ENCODE data around the gene ZSWIM4. TPM values are rescaled to one million over a fixed set of nuclear protein-coding genes. Genes with fewer than 3 reads are reported as not detected.
"Not testable (repeated sequence)": the region's sequence is repeated elsewhere in the genome, so short reads cannot be mapped to it uniquely, and the experiment has no call there.

Gene ZSWIM4
- total RNA-seq, 1 donor, result 9.0 TPM

GRCh38 chr19:13774217-13775191, 20.7 kb upstream of the ZSWIM4 start, which contains the start of gene C19orf53:
Gene C19orf53, plus strand, starts transcription at chr19:13774456. Its CDS starts 22 bp downstream, at chr19:13774478.
- peak within 1 kb of the TSS; percentile 86 for H2AFZ ChIP-seq (ENCODE audit: low read length)
- H3K4me3 ChIP-seq (ENCODE audit: insufficient read depth, low read length), result peak within 1 kb of the TSS; percentile 98
- peak within 1 kb of the TSS; percentile 97 for H3K27ac ChIP-seq (ENCODE audit: low read depth, low read length)
- TF ChIP-seq, protein P1, sequence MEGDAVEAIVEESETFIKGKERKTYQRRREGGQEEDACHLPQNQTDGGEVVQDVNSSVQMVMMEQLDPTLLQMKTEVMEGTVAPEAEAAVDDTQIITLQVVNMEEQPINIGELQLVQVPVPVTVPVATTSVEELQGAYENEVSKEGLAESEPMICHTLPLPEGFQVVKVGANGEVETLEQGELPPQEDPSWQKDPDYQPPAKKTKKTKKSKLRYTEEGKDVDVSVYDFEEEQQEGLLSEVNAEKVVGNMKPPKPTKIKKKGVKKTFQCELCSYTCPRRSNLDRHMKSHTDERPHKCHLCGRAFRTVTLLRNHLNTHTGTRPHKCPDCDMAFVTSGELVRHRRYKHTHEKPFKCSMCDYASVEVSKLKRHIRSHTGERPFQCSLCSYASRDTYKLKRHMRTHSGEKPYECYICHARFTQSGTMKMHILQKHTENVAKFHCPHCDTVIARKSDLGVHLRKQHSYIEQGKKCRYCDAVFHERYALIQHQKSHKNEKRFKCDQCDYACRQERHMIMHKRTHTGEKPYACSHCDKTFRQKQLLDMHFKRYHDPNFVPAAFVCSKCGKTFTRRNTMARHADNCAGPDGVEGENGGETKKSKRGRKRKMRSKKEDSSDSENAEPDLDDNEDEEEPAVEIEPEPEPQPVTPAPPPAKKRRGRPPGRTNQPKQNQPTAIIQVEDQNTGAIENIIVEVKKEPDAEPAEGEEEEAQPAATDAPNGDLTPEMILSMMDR (IDR thresholded peaks at IDR 0.05; ENCODE audit: extremely low read depth, low read depth, low read length), result no peak
- H3K27me3 ChIP-seq (ENCODE audit: insufficient read depth, low read length), result no peaks in the 10 kb centered on the region
- peaks cover 49% of the 10 kb centered on the region for H3K36me3 ChIP-seq (ENCODE audit: insufficient read depth, low read length)
- peaks cover 12% of the 10 kb centered on the region for H4K20me1 ChIP-seq (ENCODE audit: insufficient read depth, low read length)
- no peaks in the 10 kb centered on the region for H3K9me3 ChIP-seq (ENCODE audit: low read depth, low read length)
- peaks cover 15% of the 10 kb centered on the region for H3K4me1 ChIP-seq (ENCODE audit: insufficient read depth, low read length)
- peak; percentile 99 for DNase-seq (ENCODE audit: insufficient read length, low spot score, missing footprints)
- H3K4me2 ChIP-seq (ENCODE audit: insufficient read depth, low read length), result peak within 1 kb of the TSS; percentile 99
- H3K79me2 ChIP-seq (ENCODE audit: insufficient read depth, low read length), result peaks cover 32% of the 10 kb centered on the region

DNA sequence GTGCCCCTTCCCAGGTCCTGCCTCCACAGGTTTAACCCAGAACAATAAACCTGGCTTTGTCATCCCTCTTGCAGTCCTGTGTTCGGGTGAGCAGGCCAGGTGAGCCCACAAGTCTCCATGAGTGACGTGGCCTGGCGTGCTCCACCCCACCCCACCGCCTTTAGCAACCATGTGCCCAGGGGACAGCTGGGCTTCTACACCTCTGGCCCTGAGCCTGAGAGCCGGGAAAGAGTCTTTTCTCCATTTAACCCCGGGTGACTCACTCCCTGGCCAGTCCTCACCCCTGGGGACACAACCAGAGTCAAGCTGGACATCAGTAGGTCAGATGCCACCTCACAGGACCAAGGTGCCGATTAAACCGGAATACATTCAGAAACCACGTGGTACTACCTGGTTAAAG, 16.8 kb upstream of the ZSWIM4 start:
- Histone ChIP-seq H2AFZ (ENCODE audit: low read length) (no peak overlapping the region), H3K36me3 (ENCODE audit: insufficient read depth, low read length) (peaks cover 31% of the 10 kb centered on the region), H3K79me2 (ENCODE audit: insufficient read depth, low read length) (peaks cover 32% of the 10 kb centered on the region)

DNA sequence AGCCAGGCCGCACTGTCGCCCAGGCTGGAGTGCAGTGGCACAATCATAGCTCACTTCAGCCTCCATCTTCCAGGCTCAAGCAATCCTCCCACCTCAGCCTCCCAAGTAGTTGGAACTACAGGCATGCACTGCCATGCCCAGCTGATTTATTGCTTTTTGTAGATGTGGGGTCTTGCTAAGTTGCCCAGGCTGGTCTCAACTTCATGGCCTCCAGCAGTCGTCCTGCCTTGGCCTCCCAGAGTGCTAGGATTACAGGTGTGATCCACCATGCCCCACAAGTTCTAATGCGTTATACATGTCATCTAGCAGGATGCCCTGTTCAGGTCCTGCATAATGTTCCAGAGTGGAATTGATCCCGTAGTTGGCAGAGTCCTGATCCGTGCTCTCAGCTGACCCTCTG, 16.4 kb upstream of the ZSWIM4 start:
- Histone ChIP-seq H3K4me2 (ENCODE audit: insufficient read depth, low read length) (no peak overlapping the region), H2AFZ (ENCODE audit: low read length) (no peak overlapping the region), H3K9me3 (ENCODE audit: low read depth, low read length) (no peaks in the 10 kb centered on the region), H3K27me3 (ENCODE audit: insufficient read depth, low read length) (no peaks in the 10 kb centered on the region), H3K36me3 (ENCODE audit: insufficient read depth, low read length) (peaks cover 31% of the 10 kb centered on the region), H4K20me1 (ENCODE audit: insufficient read depth, low read length) (peaks cover 12% of the 10 kb centered on the region), H3K4me3 (ENCODE audit: insufficient read depth, low read length) (no peak overlapping the region), H3K4me1 (ENCODE audit: insufficient read depth, low read length) (peaks cover 22% of the 10 kb centered on the region), H3K79me2 (ENCODE audit: insufficient read depth, low read length) (peaks cover 32% of the 10 kb centered on the region), H3K27ac (ENCODE audit: low read depth, low read length) (no peak overlapping the region)
- TF ChIP-seq, protein P1 (IDR thresholded peaks at IDR 0.05; ENCODE audit: extremely low read depth, low read depth, low read length), result no peak
- DNase-seq (ENCODE audit: insufficient read length, low spot score, missing footprints), result no peak

More for the DNA sequence above, 16.8 kb upstream of the ZSWIM4 start:
- Histone ChIP-seq H3K27me3 (ENCODE audit: insufficient read depth, low read length) (no peaks in the 10 kb centered on the region), H3K9me3 (ENCODE audit: low read depth, low read length) (no peaks in the 10 kb centered on the region), H3K4me2 (ENCODE audit: insufficient read depth, low read length) (no peak overlapping the region), H4K20me1 (ENCODE audit: insufficient read depth, low read length) (peaks cover 12% of the 10 kb centered on the region), H3K27ac (ENCODE audit: low read depth, low read length) (no peak overlapping the region), H3K4me3 (ENCODE audit: insufficient read depth, low read length) (no peak overlapping the region), H3K4me1 (ENCODE audit: insufficient read depth, low read length) (peaks cover 27% of the 10 kb centered on the region)
- TF ChIP-seq, protein P1 (IDR thresholded peaks at IDR 0.05; ENCODE audit: extremely low read depth, low read depth, low read length), result no peak
- DNase-seq (ENCODE audit: insufficient read length, low spot score, missing footprints), result no peak

DNA sequence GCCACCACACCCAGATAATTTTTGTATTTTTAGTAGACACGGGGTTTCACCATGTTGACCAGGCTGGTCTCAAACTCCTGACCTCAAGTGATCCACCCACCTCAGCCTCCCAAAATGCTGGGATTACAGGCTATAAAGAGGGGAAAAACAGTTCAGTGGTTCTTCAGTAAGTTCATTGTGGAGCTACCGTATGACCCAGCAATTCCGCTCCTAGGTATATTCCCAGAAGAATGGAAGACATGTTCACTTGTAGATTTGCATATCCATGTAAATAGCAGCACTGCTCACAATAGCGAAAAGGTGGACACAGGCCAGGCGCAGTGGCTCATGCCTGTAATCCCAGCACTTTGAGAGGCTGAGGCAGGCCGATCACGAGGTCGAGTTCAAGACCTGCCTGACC, 15.4 kb upstream of the ZSWIM4 start:
- H3K9me3 ChIP-seq (ENCODE audit: low read depth, low read length); H3K4me2 ChIP-seq (ENCODE audit: insufficient read depth, low read length); H2AFZ ChIP-seq (ENCODE audit: low read length); H3K4me3 ChIP-seq (ENCODE audit: insufficient read depth, low read length); H3K27ac ChIP-seq (ENCODE audit: low read depth, low read length); H3K27me3 ChIP-seq (ENCODE audit: insufficient read depth, low read length); DNase-seq (ENCODE audit: insufficient read length, low spot score, missing footprints): not testable (repeated sequence)
- peaks cover 31% of the 10 kb centered on the region for H3K79me2 ChIP-seq (ENCODE audit: insufficient read depth, low read length)
- peaks cover 31% of the 10 kb centered on the region for H3K36me3 ChIP-seq (ENCODE audit: insufficient read depth, low read length)
- peaks cover 18% of the 10 kb centered on the region for H3K4me1 ChIP-seq (ENCODE audit: insufficient read depth, low read length)
- H4K20me1 ChIP-seq (ENCODE audit: insufficient read depth, low read length), result peaks cover 12% of the 10 kb centered on the region

All from osteoblast (primary cell).